Activated CD4-positive, CD25-positive, alpha-beta regulatory T cell (primary cell): Measurements from ENCODE around the gene TOR1AIP2.

Experiments
- DNase-seq, 4 experiments: peaks; one replicate each; lab custom pipeline; 2025; lab: John Stamatoyannopoulos, UW

TOR1AIP2 gene

DNA sequence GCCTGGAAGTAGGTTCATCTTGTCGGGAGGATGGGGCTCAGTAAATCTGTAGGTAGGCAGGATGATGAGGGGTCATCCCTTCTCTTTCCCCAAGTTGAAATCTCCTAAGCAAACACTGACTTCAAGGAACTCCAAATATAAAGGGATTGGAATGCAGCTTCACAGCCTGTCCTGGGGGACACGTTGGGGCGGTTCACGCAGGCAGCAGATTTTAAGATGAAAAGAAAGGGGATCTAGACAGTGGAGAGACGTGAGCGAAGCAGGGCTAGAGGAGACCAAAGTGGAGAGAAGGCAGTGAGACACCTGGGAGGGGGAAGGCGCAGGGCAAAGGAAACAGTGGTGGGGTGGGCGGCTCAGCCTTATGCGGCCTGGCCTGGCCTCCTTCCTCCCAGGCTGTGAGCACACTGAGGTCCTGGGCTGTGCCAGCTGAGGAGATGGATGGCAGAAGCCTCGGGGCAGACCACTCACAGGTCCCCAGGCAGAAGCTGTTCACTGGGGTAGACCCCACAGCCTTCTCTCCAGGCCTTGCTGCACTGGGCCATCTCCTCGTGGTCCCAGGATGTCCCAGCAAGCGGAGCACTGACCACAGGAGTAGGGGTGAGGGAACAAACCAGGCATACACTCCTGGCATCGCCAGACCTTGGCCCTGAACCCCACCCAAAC, 51.7 kb downstream of the TOR1AIP2 start:
- no peak for DNase-seq

DNA sequence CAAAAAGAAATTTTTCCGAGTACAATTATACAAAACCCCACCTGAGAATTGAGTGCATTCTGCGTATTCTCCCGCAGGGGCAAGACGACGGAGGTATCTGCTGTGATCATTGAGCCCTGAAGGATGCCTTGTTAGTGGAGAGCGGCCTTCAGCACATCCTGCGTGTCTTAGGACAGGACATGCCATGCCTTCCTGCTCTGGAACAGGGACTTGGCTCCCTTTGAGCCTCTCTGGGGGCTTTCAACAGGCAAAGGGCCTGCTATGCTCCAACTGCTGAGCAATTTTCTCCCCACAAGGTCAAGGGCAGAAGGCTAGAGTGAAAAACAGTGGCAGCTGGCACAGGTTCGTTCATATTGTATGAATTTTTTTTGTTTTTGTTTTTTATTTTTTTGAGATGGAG, 52.4 kb downstream of the TOR1AIP2 start:
- no peak for DNase-seq

DNA sequence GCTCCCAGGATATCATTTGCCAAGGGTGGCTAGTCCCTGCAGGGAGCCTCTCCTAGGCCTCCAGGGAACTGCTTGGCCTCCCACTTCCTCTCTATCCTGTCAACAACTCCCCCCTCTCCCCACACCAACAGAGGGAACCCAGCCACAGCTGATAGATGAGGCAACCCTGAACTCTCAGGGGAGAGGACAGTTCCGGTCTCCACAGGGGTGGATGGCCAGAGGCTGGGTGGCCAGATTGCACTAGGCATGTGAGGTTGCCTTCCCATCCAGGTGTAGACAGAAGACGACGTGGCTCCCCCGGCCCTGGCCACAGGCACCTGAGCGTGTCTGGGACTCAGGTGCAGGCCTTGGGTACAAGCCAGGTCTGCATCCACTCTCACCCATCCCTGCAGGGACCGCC, 53.3 kb downstream of the TOR1AIP2 start:
- DNase-seq: no peak

DNA sequence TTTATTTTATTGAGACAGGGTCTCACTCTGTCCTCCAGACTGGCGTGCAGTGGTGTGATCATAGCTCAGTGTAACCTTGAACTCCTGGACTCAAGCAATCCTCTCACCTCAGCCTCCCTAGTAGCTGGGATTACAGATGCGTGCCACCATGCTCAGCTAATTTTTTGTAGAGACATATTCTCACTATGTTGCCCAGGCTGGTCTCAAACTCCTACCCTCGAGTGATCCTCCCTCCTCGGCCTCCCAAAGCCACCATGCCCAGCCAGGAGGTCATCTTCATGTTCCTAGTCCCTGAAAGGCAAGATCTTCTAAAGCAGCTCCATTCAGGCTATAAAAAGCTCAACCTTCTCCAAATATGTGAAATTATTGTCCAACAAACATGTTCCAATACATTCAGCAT, 53.9 kb downstream of the TOR1AIP2 start:
- DNase-seq: no peak

DNA sequence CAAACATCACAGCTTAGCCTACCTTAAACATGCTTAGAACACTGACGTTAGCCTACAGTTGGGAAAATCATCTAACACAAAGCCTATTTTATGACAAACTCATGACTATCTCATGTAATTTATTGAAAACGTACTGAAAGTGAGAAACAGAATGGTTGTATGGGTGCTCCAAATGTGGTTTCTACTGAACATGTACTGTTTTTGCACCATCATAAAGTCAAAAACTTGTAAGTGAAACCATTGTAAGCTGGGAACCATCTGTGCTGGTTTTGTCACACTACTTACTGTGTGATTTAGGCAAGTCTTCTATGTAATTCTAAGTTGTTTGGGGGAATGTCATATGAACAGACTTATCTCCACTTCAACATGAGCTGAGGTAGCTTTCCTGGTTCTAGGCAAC, 55.5 kb downstream of the TOR1AIP2 start:
- no peak for DNase-seq

DNA sequence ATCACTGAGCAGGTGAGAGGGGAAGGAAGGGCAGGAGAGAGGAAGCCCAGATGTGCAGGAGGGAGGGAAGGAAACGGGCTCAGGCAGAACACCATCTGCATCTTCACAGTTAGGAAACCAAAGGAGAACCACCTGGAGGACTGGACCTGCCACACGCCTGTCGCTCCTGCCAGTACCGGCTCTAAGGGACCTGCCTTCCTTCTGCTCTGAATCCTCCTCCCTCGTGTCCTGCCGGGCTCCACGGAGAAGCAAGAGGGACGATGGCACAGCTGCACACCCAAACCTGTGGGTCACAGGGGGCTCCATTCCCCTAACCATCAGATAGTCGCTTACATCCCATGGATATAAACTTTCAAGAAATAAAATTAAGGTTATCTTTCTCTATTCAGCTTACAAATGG, 56.1 kb downstream of the TOR1AIP2 start:
- no peak for DNase-seq

DNA sequence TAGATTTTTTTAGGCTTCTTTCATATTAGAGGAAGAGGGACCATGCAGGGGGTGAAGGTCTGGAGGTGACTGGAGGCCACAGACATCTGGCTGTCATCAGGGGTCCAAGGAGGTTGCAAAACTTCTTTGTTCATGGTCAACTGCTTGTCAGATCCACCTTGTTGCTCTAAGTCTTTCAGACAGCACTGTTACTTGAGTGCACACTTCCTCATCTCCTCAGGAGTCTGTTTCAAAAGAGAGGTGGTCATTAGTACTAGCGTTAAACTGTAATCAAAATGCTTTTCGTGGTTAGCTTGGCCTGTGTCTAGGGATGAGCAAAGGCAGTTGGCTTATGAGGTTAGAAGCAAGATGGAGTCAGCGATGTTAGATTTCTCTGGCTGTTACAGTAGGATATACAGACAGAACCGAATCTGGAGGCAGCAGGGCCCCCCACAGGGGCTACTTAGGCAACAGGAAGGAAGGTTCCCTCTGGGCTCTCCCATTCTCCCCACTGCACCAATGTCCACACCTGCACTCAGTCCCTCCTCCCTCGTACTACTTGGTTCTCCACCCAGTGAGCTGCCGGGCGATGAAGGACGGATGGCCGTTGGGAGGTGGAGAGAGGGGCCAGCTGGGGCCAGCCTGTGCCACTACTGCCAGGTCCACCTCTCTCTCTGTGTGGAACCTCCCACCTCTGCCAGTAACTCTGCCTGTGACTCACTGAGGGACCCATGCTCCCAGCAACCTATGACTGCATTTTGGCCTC, 57.2 kb downstream of the TOR1AIP2 start:
- no peak for DNase-seq

DNA sequence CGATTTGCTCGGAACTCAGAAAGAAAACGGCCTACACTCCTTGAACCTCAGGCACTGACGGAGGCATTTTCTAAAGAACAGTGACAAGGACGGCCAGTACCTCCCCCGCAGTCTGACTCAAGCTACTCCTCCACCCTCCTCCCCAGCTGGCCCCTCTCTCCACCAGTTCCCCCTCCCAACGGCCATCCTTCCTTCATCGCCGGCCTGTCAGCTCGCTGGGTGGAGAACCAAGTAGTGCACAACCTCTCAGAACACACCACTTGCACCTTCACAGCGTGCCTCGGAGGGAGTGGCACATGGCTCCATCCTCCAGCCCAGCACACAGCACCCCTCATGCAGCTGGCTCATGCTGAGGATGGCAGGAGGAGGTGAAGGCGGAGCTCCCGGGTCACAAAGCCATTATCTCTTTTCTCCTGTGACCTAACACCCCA, 58.8 kb downstream of the TOR1AIP2 start:
- no peak for DNase-seq

DNA sequence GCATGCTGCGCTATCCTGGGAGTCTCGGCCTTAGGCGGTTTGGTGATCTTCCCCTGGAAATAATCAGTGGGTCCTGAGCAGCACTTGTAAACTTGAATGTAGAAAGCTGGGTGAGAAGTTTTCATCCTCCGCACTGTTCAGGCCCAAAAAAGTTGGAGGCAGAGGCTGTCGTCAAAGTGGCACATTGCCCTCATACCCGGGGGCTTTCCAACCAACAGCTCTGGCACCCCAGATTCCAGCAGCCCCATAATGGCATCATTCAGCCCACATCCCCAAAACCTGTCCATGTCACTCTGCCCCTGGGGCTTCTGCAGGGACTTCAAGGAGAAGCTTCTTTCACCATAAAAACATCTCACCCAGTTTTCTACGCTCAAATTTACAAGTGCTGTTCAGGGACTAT, 59.3 kb downstream of the TOR1AIP2 start:
- no peak for DNase-seq

DNA sequence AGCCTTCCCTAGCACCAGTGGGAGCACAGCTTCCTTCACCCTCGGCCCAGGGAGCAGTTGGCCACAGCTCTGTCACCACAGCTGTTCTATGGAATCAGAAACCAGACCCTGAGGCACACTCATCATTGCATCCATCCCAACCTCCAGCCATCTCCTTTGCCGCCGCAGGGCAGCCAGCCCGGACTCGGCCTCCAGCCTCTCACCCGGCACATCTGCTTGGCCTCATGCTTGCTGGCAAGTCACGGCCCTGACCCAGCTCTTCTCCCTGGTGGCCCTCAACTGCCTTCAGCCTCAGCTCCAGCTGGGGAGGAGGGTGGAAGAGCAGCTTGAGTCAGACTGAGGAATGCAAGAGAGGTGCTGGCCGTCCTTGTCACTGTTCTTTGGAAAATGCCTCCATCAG, 59.8 kb downstream of the TOR1AIP2 start:
- no peak for DNase-seq

DNA sequence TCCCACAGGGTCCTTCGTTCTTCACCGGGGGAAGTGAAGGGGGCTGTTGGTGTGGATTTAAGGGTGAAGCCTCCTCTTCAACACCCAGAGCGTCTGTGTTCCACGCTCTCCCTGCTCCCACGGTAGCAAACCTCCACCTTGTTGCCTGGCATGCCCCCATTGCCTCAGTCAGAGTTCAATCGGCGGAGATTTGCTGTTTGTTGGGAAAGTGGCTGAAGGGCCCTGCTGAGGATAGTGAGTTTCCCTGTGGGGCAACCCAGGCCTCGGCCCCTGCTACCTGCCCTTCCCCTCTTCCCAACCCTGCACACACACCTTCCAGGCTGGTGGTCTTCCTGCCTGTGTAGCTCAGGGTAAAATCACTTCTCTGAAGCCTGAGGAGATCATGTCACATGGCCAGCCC, 60.5 kb downstream of the TOR1AIP2 start:
- DNase-seq: no peak

DNA sequence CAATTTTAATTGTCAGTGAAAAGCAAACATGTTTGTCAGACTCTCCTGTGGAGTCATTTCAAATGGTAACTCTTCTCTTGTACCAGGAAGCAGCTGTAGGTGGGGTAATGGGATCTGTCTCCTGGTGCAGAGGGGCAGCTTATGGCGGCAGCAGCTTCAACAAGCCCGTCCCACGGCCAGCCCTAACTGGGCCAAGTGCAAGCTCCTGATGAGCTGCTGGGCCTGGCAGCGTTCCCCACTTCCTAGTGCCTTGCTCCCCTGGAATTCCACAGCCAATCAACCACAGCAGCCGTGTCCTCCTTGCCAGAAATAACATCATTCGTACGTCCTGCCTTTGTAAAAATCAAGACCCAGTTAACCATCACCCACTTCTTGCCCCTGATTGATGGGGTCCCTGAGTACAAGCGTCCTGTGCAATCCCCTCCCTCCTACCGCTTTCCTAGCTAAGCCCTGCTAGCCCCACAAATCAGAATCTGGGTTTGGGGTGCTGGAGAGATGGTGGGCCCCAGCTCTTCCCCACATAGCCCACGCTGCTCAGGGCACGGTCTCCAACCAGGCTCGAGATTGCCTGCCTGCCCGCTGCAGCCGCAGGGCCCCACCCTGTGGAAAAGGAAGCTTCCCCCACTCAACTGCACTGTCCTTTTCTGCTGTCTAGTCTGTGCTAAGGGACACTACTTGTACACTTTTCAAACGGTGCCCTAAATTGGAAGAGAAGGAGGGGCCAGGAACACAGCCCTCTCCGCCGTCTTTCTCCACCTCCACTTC, 61.2 kb downstream of the TOR1AIP2 start:
- DNase-seq: no peak

DNA sequence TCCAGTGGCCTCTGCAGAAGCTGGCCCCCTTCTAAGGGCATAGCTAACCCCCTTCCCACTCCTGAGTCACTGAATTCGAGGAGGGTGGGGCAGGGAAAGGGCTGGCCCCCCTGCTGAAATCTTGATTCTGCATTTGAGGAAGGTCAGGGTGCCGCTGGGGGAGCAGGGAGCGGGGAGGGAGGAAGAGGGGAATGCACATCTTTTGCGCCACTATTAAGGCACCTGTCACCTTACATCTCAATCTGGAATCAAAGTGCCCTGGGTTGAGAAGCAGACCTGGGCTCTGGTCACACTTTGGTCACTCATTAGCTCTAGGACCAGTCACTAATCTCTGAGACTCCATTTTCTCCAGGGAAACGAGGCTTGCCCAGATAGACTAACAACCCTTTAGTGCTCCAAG, 62.0 kb downstream of the TOR1AIP2 start:
- no peak for DNase-seq

DNA sequence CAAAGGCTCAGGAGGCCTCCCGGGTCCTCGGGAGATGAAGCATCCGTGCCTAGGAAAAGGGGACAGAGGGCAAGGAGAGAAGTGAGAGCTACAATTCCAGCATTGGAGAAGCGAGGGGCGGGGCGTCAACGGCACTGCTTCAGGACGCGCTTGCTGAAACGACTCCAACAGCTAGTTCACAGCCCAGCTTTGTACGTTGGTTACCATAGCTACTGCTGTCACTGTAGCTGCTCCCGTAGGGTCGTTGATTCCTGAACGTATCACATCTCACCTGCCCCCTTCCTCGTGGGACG, 63.1 kb downstream of the TOR1AIP2 start:
- DNase-seq: no peak

DNA sequence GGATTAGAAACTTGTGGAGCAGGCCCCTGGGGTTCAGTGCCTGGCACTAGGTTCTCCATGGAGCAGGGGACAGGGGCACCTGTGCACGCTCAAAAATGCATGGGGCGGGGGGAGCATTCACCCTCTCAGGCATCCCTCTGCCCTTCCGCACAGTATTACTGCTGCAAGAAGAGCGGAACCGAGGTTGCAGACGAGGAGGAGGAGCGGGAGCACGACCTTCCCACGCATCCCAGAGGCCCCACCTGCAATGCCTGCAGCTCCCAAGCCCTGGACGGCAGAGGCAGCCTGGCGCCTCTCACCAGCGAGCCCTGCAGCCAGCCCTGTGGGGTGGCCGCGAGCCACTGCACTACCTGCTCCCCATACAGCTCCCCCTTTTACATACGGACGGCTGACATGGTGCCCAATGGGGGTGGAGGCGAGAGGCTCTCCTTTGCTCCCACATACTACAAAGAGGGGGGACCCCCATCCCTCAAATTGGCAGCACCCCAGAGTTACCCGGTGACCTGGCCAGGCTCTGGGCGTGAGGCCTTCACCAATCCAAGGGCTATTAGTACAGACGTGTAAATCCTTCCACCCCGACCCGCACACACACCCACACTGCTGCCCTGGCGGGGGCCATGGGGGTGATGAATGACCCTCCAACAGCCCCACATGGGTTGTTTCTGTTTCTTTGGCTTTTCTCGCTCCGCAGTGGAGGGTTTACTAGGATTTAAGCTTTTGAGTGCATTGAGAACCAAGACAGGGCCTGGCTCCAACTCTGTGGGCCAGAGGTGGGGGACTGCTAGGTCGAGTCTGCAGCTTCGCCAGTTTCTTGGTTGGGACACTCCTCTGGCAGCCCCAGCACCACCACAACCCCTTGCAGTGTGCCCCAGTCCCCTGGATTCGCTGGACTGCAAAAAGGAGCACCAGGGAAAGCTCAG, 63.7 kb downstream of the TOR1AIP2 start:
- no peak for DNase-seq

DNA sequence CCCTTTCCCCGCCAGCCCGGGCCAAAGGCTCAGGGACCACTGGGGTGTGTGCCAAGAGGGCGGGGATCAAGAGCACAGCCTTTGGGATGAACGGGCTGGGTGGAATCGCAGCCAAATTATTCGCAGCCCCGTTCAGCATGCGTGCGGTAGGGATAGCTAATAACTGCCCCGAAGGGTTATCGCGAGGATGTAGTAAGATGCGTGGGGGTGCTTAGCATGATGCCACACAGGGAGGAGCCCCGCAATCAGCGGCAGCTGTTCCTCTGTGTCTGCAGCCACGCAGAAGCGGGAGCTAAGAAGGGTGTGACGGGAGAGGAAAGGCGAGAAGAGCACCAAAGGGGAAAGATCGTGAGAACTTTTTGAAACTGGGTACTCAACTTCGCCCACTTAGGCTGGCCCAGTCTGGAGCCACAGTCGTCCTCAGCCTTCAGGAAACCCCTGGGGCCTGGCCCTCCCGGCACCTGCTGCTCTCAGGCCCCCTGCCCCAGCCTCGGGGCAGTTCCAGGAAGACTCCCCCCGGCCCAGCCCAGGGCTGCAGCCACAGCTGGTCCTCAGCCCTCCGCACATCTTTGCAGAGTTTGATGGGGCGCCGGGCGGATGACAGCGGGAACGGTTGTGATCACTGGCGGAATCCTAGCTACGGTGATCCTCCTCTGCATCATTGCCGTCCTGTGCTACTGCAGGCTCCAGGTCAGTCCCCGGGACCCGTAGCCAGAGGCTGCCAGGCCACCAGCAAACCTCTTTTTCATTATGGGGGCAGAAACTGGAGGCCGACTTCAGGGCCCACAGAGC, 64.9 kb downstream of the TOR1AIP2 start:
- no peak for DNase-seq

DNA sequence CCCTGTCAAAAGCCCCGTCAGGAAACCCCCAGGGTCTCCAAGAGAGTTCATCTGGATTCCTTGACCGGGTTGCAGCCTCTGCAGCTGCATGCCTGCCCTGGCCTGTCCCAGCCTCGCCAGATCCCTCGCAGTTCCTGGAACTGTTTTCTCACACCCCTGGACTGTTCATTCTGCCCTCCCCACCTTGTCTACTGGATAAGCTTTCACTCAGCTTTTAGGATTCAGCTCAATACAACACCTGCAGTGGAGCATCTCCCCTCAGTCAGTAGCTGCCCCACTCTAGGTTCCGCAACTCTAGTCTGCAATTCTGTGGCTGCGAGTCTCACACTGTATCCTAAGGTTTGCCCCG, 67.3 kb downstream of the TOR1AIP2 start:
- no peak for DNase-seq

DNA sequence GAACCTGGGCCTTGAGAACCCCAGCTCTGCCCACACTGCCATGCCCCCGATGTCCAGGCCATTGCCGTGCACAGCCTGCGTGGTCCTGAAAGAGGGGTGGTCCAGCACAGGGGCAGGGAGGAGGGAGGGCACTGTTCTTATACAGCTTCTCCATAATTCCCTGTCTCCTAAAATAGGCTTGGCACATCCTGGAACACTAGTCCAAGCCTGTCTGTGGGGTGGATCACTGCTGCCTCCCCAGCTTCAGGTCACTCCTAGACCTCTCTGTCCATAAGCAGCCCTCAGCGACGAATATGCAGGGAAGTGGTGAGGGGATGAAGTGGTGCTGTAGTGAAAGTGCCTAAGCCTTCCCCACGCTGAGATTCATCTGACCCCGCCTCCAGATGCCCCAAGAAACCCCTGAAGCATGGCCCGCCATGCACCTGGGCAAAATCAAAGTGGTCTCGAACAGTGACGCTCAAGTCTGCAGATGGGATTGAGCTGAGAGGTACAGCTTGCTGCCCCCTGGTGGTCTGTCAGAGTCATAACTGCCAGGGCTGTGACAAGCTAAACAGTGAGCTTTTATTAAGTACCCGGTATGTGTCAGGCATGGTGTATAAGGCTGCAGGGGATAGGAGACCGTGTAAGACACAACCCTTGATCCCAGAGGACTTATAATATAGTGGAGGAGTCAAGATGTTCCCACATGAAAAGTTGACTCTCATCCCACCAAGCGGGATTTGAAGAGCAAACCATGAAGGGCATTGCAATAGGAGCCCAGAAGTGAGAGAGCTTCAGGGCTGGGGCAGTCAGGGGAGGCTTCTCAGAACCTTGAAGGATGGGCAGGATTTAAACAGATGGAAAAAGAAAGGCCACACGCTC, 67.9 kb downstream of the TOR1AIP2 start:
- peak; percentile 30 to 39 (median 34) for DNase-seq

DNA sequence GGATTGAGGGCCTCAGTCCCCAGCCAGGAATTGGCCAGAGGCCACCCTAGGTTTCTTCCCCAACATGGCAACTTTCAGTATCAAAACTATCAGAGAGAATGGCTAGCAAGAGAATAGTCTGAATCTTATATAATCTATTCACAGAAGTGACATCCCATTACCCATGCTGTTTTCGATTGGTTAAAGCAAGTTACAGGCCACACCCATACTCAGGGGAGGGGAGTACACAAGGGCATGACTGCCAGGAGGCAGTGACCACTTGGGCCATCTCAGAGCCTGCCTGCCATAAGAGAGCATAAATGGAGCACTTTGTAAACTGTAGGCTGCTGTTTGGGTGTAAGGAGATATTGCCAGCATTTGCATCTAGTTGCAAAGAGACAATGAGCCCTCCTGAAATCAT, 69.1 kb downstream of the TOR1AIP2 start:
- no peak for DNase-seq

DNA sequence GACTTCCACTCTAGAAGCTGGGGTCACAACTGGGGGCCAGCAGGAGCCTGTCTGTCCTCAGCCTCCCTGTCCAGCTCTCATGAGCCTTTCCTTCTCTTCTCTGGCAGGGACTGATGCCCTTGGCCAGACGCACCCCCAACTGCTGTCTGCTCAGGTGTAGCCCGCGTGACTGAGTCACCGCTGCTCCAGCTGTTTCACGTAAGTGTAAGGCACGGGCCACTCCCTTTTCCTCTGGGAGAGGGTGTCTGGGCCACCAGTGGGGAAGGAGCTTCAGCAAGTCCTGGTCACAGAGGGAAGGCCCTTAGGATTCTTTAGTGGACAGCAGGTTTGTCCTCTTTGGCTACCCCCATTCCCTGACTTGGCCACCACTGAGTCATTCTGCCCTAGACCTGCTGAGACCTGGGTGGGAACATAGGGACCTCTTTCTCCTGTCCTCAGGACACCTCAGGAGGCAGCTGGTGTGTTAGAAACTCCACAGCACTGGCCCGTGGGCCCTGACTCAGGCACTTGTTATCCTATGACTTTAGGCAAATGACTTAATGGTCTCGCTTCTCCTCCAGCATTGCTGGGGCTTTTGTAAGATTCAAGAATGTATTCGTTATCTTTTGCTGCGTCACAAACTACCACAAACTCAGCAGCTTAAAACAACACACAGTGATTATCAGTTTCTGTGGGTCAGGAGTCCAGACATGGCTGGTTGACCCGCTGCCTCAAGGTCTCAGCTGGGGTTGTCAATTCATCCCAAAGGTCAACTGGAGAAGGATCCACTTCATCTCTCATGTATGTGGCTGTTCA, 69.7 kb downstream of the TOR1AIP2 start:
- no peak for DNase-seq
